Psoas muscle (tissue), 8 donors: ENCODE results near the gene PI4KB. TPM values are rescaled to one million over a fixed set of nuclear protein-coding genes. Genes with fewer than 3 reads are reported as not detected.
"Not testable (repeated sequence)": the region's sequence is repeated elsewhere in the genome, so short reads cannot be mapped to it uniquely, and the experiment has no call there.

Source experiments
- ATAC-seq, 4 donors: fragments of 200-7000 bp; cut with Tn5 transposase; one replicate each; pipeline ENCODE4 v1.9.1; 2020; ENCODE audit warnings: moderate library complexity in 3 of 4, mild to moderate bottlenecking in 2 of 4
- DNase-seq, 2 donors: peaks; one replicate each; pipeline ENCODE4 v3.0.0-alpha.2; 2020
- H3K27ac ChIP-seq: fragments of 200-600 bp; one replicate; pipeline ENCODE4 v1.8.0; 2022
- H3K27me3 ChIP-seq, 3 donors: fragments of 200-600 bp in 1 of 3; one replicate each; pipeline versions ENCODE4 v1.6.1 to v1.8.0; 2013 to 2022; ENCODE audit warnings: low read length in 2 of 3, mild to moderate bottlenecking in 2 of 3, moderate library complexity in 1 of 3; ENCODE audit not compliant: insufficient read depth in 3 of 3
- H3K36me3 ChIP-seq, 2 donors: fragments of 200-600 bp in 1 of 2; one replicate each; pipeline versions ENCODE4 v1.6.1 to v1.8.0; 2013 to 2022; ENCODE audit warnings: low read depth in 1 of 2, mild to moderate bottlenecking in 1 of 2, moderate library complexity in 1 of 2; ENCODE audit not compliant: insufficient read depth in 1 of 2
- H3K4me1 ChIP-seq: fragments of 200-600 bp; one replicate; pipeline ENCODE4 v1.8.0; 2022
- H3K4me3 ChIP-seq: fragments of 200-600 bp; one replicate; pipeline ENCODE4 v1.8.0; 2022; ENCODE audit warnings: mild to moderate bottlenecking
- H3K9me3 ChIP-seq: fragments of 200-600 bp; one replicate; pipeline ENCODE4 v1.8.0; 2022
- CTCF ChIP-seq: fragments of 200-600 bp; IDR thresholded peaks from one replicate; pipeline ENCODE4 v1.8.0; 2022; ENCODE audit warnings: antibody characterized with exemption
- WGBS, 3 donors: extraction: QIAGEN DNeasy Blood & Tissue Kit; methylation state at CpG; one replicate each; pipeline versions ENCODE4 v1.1.6 to v1.1.7; 2013; 5-methylcytosine and 5-hydroxymethylcytosine counted together
- intact Hi-C, 2 donors: fragments of 100-400 bp; cut with DNase I; formaldehyde crosslinking; loops; one replicate each; pipeline versions ENCODE4 v1.11.0 to v1.14.2; 2022
- polyA plus RNA-seq, 3 donors: library from polyadenylated mRNA; stranded (reverse); fragments of 200-250 nt; gene quantifications; one replicate each; pipeline ENCODE4 v1.2.3, GENCODE V29; 2013
- total RNA-seq, 4 donors: library from RNA; stranded (reverse); fragmentation: NEBNext Ultra II Directional in 2 of 4; extraction: Animal tissue kit (Norgen Biotek cat#: 25700) in 2 of 4; gene quantifications; one replicate each; pipeline versions ENCODE4 v1.2.1 to v1.2.4, GENCODE V29; 2021 to 2023
- donor health status: healthy with polysubstance abuse.
- donor health status: DM: no; HTN: no; CAD: no; lungs with moderate emphysema.
- donor health status: Bipolar disorder and iron deficiency.
- donor health status: healthy.
- donor health status: DM: yes; HTN: yes; CAD: no.
- donor health status: DM: no; HTN: no; CAD: no.
- donor health status: DM: no; HTN: no; CAD: no.
- donor health status: DM: yes; HTN: yes; CAD: no.

Gene PI4KB
- total and polyA plus RNA-seq, 7 donors: 42.6 to 96.4 (median 66.3) TPM

GRCh38 chr1:151281225-151281968, 45.8 kb downstream of the PI4KB start:
- TF ChIP-seq CTCF: peak; percentile 44
- peaks cover 0 to 13% of the 10 kb centered on the region in 2 donors for H3K36me3 ChIP-seq

GRCh38 chr1:151277249-151277648, 50.0 kb downstream of the PI4KB start:
- no peak overlapping the region for H3K27ac ChIP-seq
- WGBS, 3 donors: 74 to 80% (median 80%) methylated on average over 2 of the region's 2 CpGs
- no peak for ATAC-seq
- no peaks in the 10 kb centered on the region for H3K9me3 ChIP-seq
- no peak for DNase-seq
- peaks cover 4% of the 10 kb centered on the region for H3K4me1 ChIP-seq
- no peak overlapping the region for H3K4me3 ChIP-seq
- H3K27me3 ChIP-seq: no peaks in the 10 kb centered on the region
- intact Hi-C loops: no loop called here
- H3K36me3 ChIP-seq: peaks cover 0 to 19% of the 10 kb centered on the region in 2 donors
- no peak for TF ChIP-seq CTCF

More at GRCh38 chr1:151281225-151281968, 45.8 kb downstream of the PI4KB start:
- Histone ChIP-seq H3K4me3 (peak overlapping the region; percentile 85), H3K27me3 (no peaks in the 10 kb centered on the region), H3K27ac (peak overlapping the region; percentile 97), H3K9me3 (no peaks in the 10 kb centered on the region), H3K4me1 (peaks cover 21% of the 10 kb centered on the region)
- 0% methylated on average over 48 of the region's 48 CpGs for WGBS, 3 donors
- peak; percentile 96 to 98 for DNase-seq
- peak; percentile 79 to 86 (median 83) for ATAC-seq
- intact Hi-C loops: loop anchor here in 1 of 2 donors (5.0 kb wide), 2 partner anchors 46 to 116 kb away; partner anchors contain the start of genes PI4KB and PSMB4

- H3K4me1 ChIP-seq, H3K9me3 ChIP-seq, ATAC-seq, H3K27ac ChIP-seq, H3K4me3 ChIP-seq, intact Hi-C loops, H3K27me3 ChIP-seq, DNase-seq: not testable (repeated sequence)
- 87 to 94% (median 89%) methylated on average over 5 of the region's 5 CpGs for WGBS, 3 donors
- peaks cover 0 to 35% of the 10 kb centered on the region in 2 donors for H3K36me3 ChIP-seq
Observed at GRCh38 chr1:151275341-151275740, 51.9 kb downstream of the PI4KB start.

- Histone ChIP-seq H3K9me3 (no peaks in the 10 kb centered on the region), H3K27ac (no peak overlapping the region), H3K4me1 (no peaks in the 10 kb centered on the region), H3K36me3 (peaks cover 0 to 46% of the 10 kb centered on the region in 2 donors), H3K27me3 (no peaks in the 10 kb centered on the region), H3K4me3 (no peak overlapping the region)
- 71 to 74% (median 74%) methylated on average over 3 of the region's 3 CpGs for WGBS, 3 donors
- no peak for DNase-seq
- no peak for ATAC-seq
- TF ChIP-seq CTCF: no peak
- intact Hi-C loops: no loop called here
Observed at GRCh38 chr1:151273924-151274466, 53.2 kb downstream of the PI4KB start.

- Histone ChIP-seq H3K27me3 (no peaks in the 10 kb centered on the region), H3K27ac (no peak overlapping the region), H3K4me3 (no peak overlapping the region), H3K4me1 (no peaks in the 10 kb centered on the region), H3K36me3 (peaks cover under 1 to 95% of the 10 kb centered on the region in 2 donors), H3K9me3 (no peaks in the 10 kb centered on the region)
- no peak for ATAC-seq
- TF ChIP-seq CTCF: no peak
- 73 to 81% (median 74%) methylated on average over 4 of the region's 4 CpGs for WGBS, 3 donors
- no peak for DNase-seq
- intact Hi-C loops: loop anchor here in 1 of 2 donors (5.0 kb wide), 1 partner anchor 825 kb away; no protein-coding TSS in a partner anchor
Observed at GRCh38 chr1:151267760-151268159, 59.5 kb downstream of the PI4KB start.
